NK-92 (cell line): Measurements from ENCODE around the gene PDE4D.
"Not testable (repeated sequence)": the region's sequence is repeated elsewhere in the genome, so short reads cannot be mapped to it uniquely, and the experiment has no call there.

ENCODE experiments used
- DNase-seq: peaks from one replicate; lab custom pipeline; 2025; ENCODE audit not compliant: unreplicated experiment; lab: John Stamatoyannopoulos, UW

PDE4D gene

GRCh38 chr5:59308685-59309084, 584.8 kb downstream of the PDE4D start:
- DNase-seq = not testable (repeated sequence)

- DNase-seq = not testable (repeated sequence)
Observed at GRCh38 chr5:59303289-59303716, 590.2 kb downstream of the PDE4D start.

- not testable (repeated sequence) for DNase-seq
Observed at GRCh38 chr5:59302509-59302908, 591.0 kb downstream of the PDE4D start.

GRCh38 chr5:59301727-59302126, 591.8 kb downstream of the PDE4D start:
- DNase-seq = no peak

- DNase-seq = no peak
Observed at GRCh38 chr5:59300930-59301329, 592.6 kb downstream of the PDE4D start.

GRCh38 chr5:59299006-59299405, 594.5 kb downstream of the PDE4D start:
- no peak for DNase-seq

GRCh38 chr5:59296317-59297264, 596.9 kb downstream of the PDE4D start:
- no peak for DNase-seq

- DNase-seq = no peak
Observed at GRCh38 chr5:59293700-59294099, 599.8 kb downstream of the PDE4D start.

- DNase-seq = no peak
Observed at GRCh38 chr5:59291941-59292340, 601.6 kb downstream of the PDE4D start.

- no peak for DNase-seq
Observed at GRCh38 chr5:59287884-59288283, 605.6 kb downstream of the PDE4D start.

- no peak for DNase-seq
Observed at GRCh38 chr5:59287361-59287760, 606.2 kb downstream of the PDE4D start.

- DNase-seq = no peak
Observed at GRCh38 chr5:59286510-59286909, 607.0 kb downstream of the PDE4D start.

GRCh38 chr5:59285300-59286016, 608.1 kb downstream of the PDE4D start:
- no peak for DNase-seq

GRCh38 chr5:59282726-59283125, 610.8 kb downstream of the PDE4D start:
- DNase-seq = no peak

- no peak for DNase-seq
Observed at GRCh38 chr5:59279979-59280378, 613.5 kb downstream of the PDE4D start.

- no peak for DNase-seq
Observed at GRCh38 chr5:59276917-59277372, 616.6 kb downstream of the PDE4D start.

- no peak for DNase-seq
Observed at GRCh38 chr5:59276325-59276675, 617.2 kb downstream of the PDE4D start.

GRCh38 chr5:59275510-59276324, 617.8 kb downstream of the PDE4D start:
- DNase-seq = no peak

GRCh38 chr5:59275170-59275509, 618.4 kb downstream of the PDE4D start:
- no peak for DNase-seq

- no peak for DNase-seq
Observed at GRCh38 chr5:59274106-59274636, 619.4 kb downstream of the PDE4D start.

GRCh38 chr5:59272809-59273427, 620.6 kb downstream of the PDE4D start:
- DNase-seq = no peak
